Liver (tissue), 9 donors: ENCODE measurements around the gene DSG3. TPM values are rescaled to one million over a fixed set of nuclear protein-coding genes. Genes with fewer than 3 reads are reported as not detected.

ENCODE experiments used
- DNase-seq: peaks from one replicate; pipeline ENCODE4 v3.0.0-alpha.2; 2017; ENCODE audit warnings: low spot score
- H3K27ac ChIP-seq, 2 donors: one replicate each; pipeline ENCODE4 v1.7.0; 2013; ENCODE audit warnings: inconsistent platforms in 2 of 2, low read length in 2 of 2, control low read depth in 1 of 2, low read depth in 1 of 2, mild to moderate bottlenecking in 1 of 2
- H3K27me3 ChIP-seq, 4 donors: one replicate each; pipeline versions ENCODE4 v1.6.1 to v1.7.0; 2013; ENCODE audit warnings: low read length in 3 of 4, inconsistent platforms in 1 of 4, mild to moderate bottlenecking in 1 of 4, moderate library complexity in 1 of 4; ENCODE audit not compliant: control insufficient read depth in 4 of 4, insufficient read depth in 4 of 4
- H3K36me3 ChIP-seq, 4 donors: one replicate each; pipeline versions ENCODE4 v1.6.1 to v1.7.0; 2013; ENCODE audit warnings: low read length in 3 of 4, mild to moderate bottlenecking in 3 of 4, low read depth in 1 of 4, moderate library complexity in 1 of 4; ENCODE audit not compliant: control insufficient read depth in 4 of 4, insufficient read depth in 3 of 4
- H3K4me1 ChIP-seq, 4 donors: one replicate each; pipeline versions ENCODE4 v1.6.1 to v1.7.0; 2013; ENCODE audit warnings: low read length in 3 of 4, mild to moderate bottlenecking in 3 of 4, moderate library complexity in 1 of 4; ENCODE audit not compliant: control insufficient read depth in 4 of 4, insufficient read depth in 4 of 4
- H3K4me3 ChIP-seq, 3 donors: one replicate each; pipeline versions ENCODE4 v1.6.1 to v1.7.0; 2013; ENCODE audit warnings: low read length in 3 of 3, control low read depth in 1 of 3, low read depth in 1 of 3, mild to moderate bottlenecking in 1 of 3
- H3K9ac ChIP-seq, 2 donors: one replicate each; pipeline ENCODE4 v1.7.0; 2013; ENCODE audit warnings: low read length in 2 of 2, mild to moderate bottlenecking in 2 of 2, moderate library complexity in 2 of 2, control low read depth in 1 of 2, low read depth in 1 of 2
- H3K9me3 ChIP-seq, 4 donors: one replicate each; pipeline versions ENCODE4 v1.6.1 to v1.7.0; 2013; ENCODE audit warnings: low read length in 3 of 4; ENCODE audit not compliant: control insufficient read depth in 4 of 4
- ATF3 ChIP-seq: IDR thresholded peaks from 2 replicates; pipeline ENCODE4 v1.6.1; 2016; ENCODE audit warnings: antibody characterized with exemption
- EGR1 ChIP-seq, 2 donors: IDR thresholded peaks; 2 replicates each; pipeline ENCODE4 v1.6.1; 2016 to 2018; ENCODE audit warnings: antibody characterized with exemption in 2 of 2, low read depth in 2 of 2
- FOXA1 ChIP-seq: IDR thresholded peaks from 2 replicates; pipeline ENCODE4 v1.6.1; 2016; ENCODE audit warnings: antibody characterized with exemption
- FOXA2 ChIP-seq: IDR thresholded peaks from 2 replicates; pipeline ENCODE4 v1.6.1; 2016; ENCODE audit warnings: antibody characterized with exemption
- GABPA ChIP-seq, 2 donors: IDR thresholded peaks in 1 of 2; conservative IDR thresholded peaks in 1 of 2; 2 replicates each; pipeline ENCODE4 v1.6.1; 2016; ENCODE audit warnings: antibody characterized with exemption in 2 of 2, mild to moderate bottlenecking in 1 of 2, moderate library complexity in 1 of 2
- HNF4A ChIP-seq, 2 donors: conservative IDR thresholded peaks; 2 replicates each; pipeline ENCODE4 v1.6.1; 2016; ENCODE audit warnings: antibody characterized with exemption in 2 of 2, mild to moderate bottlenecking in 2 of 2
- HNF4G ChIP-seq: IDR thresholded peaks from 2 replicates; pipeline ENCODE4 v1.6.1; 2016; ENCODE audit warnings: antibody characterized with exemption
- JUND ChIP-seq, 2 donors: IDR thresholded peaks; 2 replicates each; pipeline ENCODE4 v1.6.1; 2016; ENCODE audit warnings: antibody characterized with exemption in 2 of 2
- NR2F2 ChIP-seq: IDR thresholded peaks from 2 replicates; pipeline ENCODE4 v1.6.1; 2016; ENCODE audit warnings: antibody characterized with exemption
- RAD21 ChIP-seq, 2 donors: IDR thresholded peaks; 2 replicates each; pipeline ENCODE4 v1.6.1; 2016; ENCODE audit warnings: antibody characterized with exemption in 2 of 2, mild to moderate bottlenecking in 2 of 2
- RXRA ChIP-seq, 2 donors: IDR thresholded peaks; 2 replicates each; pipeline ENCODE4 v1.6.1; 2017 to 2018; ENCODE audit warnings: antibody characterized with exemption in 2 of 2, mild to moderate bottlenecking in 1 of 2
- SP1 ChIP-seq: IDR thresholded peaks from 2 replicates; pipeline ENCODE4 v1.6.1; 2018; ENCODE audit warnings: antibody characterized with exemption, mild to moderate bottlenecking
- TAF1 ChIP-seq: conservative IDR thresholded peaks from 2 replicates; pipeline ENCODE4 v1.6.1; 2016; ENCODE audit warnings: antibody characterized with exemption, mild to moderate bottlenecking
- YY1 ChIP-seq: IDR thresholded peaks from 2 replicates; pipeline ENCODE4 v1.6.1; 2016; ENCODE audit warnings: antibody characterized with exemption, mild to moderate bottlenecking
- ZBTB33 ChIP-seq: IDR thresholded peaks from 2 replicates; pipeline ENCODE4 v1.6.1; 2016; ENCODE audit warnings: antibody characterized with exemption
- WGBS: extraction: QIAGEN DNeasy Blood & Tissue Kit; methylation state at CpG from one replicate; pipeline ENCODE4 v1.1.7; 2013; 5-methylcytosine and 5-hydroxymethylcytosine counted together
- polyA plus RNA-seq, 2 donors: library from polyadenylated mRNA; stranded (reverse) in 1 of 2; unstranded in 1 of 2; fragments of 200-250 nt in 1 of 2; fragments of >200 nt in 1 of 2; fragmentation: Nextera tagmentation in 1 of 2; extraction: Ambion mirVana in 1 of 2; gene quantifications; one replicate each; pipeline versions ENCODE4 v1.2.1 to v1.2.3, GENCODE V29; 2013 to 2015
- total RNA-seq, 2 donors: library from RNA; depleted of rRNA; stranded (reverse); fragments of >200 nt; gene quantifications; one replicate each; pipeline ENCODE4 v1.2.3, GENCODE V29; 2014
- TF ChIP-seq, protein P1 (sequence below): fragments of 150-350 bp; IDR thresholded peaks from 2 replicates; pipeline ENCODE4 v1.5.1; 2017; ENCODE audit warnings: improper control_type of control experiment, low read depth, low read length; ENCODE audit not compliant: missing input control
- TF ChIP-seq, protein P2 (sequence below): IDR thresholded peaks from 2 replicates; pipeline ENCODE4 v1.6.1; 2016; ENCODE audit warnings: antibody characterized with exemption
- TF ChIP-seq, protein P3 (sequence below): IDR thresholded peaks from 2 replicates; pipeline ENCODE4 v1.6.1; 2016; ENCODE audit warnings: antibody characterized with exemption, mild to moderate bottlenecking
- donor health status: healthy.
- donor health status: healthy.
- donor health status: healthy.
- donor health status: healthy.
- donor health status: healthy.

Gene DSG3
- total and polyA plus RNA-seq, 4 donors, result not detected

DNA sequence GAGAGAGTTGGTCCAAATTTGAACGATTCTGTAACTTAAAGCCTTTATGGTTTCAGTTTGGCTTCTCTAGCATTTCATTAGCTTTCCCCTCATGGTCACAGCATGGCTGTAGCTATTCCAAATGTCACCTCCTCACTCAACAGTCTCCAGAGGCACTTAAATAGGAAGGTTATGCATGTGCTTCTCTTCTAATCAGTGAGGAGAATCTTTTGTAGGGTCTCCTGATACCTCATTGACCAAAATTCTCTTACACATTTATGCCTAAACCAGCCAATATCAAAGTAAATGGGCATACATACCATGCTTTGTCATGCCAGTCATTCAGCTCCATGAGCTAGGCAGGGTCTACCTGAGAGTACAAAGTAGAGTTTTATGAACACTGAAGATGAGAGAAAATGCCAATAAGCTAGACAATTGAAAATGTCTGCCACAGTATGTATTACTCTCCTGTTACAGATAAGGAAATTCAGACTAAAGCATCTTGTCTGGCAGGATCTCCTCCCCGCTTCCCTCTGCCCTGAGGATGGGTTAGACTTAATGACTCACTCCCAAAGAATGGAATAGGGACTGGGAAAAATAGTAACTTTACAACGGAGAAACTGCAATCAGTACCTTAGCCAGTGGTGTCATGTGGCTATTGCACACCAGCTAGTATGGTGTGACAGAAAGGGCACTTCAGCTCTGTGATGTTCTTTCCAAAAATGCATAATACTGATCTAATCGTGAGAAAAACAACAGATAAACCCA lies 65.8 kb downstream of the DSG3 start:
- 77% methylated on average over 4 of the region's 4 CpGs for WGBS

GRCh38 chr18:31516437-31516836 lies 68.9 kb downstream of the DSG3 start:
- 97% methylated on average over 3 of the region's 3 CpGs for WGBS
- TF ChIP-seq, protein P1, sequence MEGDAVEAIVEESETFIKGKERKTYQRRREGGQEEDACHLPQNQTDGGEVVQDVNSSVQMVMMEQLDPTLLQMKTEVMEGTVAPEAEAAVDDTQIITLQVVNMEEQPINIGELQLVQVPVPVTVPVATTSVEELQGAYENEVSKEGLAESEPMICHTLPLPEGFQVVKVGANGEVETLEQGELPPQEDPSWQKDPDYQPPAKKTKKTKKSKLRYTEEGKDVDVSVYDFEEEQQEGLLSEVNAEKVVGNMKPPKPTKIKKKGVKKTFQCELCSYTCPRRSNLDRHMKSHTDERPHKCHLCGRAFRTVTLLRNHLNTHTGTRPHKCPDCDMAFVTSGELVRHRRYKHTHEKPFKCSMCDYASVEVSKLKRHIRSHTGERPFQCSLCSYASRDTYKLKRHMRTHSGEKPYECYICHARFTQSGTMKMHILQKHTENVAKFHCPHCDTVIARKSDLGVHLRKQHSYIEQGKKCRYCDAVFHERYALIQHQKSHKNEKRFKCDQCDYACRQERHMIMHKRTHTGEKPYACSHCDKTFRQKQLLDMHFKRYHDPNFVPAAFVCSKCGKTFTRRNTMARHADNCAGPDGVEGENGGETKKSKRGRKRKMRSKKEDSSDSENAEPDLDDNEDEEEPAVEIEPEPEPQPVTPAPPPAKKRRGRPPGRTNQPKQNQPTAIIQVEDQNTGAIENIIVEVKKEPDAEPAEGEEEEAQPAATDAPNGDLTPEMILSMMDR, result no peak
- TF ChIP-seq, protein P2, sequence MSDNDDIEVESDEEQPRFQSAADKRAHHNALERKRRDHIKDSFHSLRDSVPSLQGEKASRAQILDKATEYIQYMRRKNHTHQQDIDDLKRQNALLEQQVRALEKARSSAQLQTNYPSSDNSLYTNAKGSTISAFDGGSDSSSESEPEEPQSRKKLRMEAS, result no peak
- TF ChIP-seq ATF3 (no peak), EGR1 (IDR thresholded peaks at IDR 0.05; ENCODE audit: low read depth in 2 of 2) (no peak), ZBTB33 (no peak), FOXA1 (no peak), NR2F2 (no peak), FOXA2 (no peak), JUND (IDR thresholded peaks at IDR 0.05) (no peak), SP1 (no peak), HNF4A (conservative IDR thresholded peaks at IDR 0.05) (no peak), HNF4G (no peak), RXRA (IDR thresholded peaks at IDR 0.05) (no peak), GABPA (IDR thresholded peaks at IDR 0.05 in 1 of 2, conservative IDR thresholded peaks at IDR 0.05 in 1 of 2) (no peak), RAD21 (IDR thresholded peaks at IDR 0.05) (no peak), TAF1 (no peak), YY1 (no peak)
- TF ChIP-seq, protein P3, sequence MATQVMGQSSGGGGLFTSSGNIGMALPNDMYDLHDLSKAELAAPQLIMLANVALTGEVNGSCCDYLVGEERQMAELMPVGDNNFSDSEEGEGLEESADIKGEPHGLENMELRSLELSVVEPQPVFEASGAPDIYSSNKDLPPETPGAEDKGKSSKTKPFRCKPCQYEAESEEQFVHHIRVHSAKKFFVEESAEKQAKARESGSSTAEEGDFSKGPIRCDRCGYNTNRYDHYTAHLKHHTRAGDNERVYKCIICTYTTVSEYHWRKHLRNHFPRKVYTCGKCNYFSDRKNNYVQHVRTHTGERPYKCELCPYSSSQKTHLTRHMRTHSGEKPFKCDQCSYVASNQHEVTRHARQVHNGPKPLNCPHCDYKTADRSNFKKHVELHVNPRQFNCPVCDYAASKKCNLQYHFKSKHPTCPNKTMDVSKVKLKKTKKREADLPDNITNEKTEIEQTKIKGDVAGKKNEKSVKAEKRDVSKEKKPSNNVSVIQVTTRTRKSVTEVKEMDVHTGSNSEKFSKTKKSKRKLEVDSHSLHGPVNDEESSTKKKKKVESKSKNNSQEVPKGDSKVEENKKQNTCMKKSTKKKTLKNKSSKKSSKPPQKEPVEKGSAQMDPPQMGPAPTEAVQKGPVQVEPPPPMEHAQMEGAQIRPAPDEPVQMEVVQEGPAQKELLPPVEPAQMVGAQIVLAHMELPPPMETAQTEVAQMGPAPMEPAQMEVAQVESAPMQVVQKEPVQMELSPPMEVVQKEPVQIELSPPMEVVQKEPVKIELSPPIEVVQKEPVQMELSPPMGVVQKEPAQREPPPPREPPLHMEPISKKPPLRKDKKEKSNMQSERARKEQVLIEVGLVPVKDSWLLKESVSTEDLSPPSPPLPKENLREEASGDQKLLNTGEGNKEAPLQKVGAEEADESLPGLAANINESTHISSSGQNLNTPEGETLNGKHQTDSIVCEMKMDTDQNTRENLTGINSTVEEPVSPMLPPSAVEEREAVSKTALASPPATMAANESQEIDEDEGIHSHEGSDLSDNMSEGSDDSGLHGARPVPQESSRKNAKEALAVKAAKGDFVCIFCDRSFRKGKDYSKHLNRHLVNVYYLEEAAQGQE, result no peak
- H3K9me3 ChIP-seq, result no peaks in the 10 kb centered on the region
- H3K4me1 ChIP-seq, result no peaks in the 10 kb centered on the region
- no peak overlapping the region for H3K4me3 ChIP-seq
- H3K36me3 ChIP-seq, result no peaks in the 10 kb centered on the region
- no peaks in the 10 kb centered on the region for H3K27me3 ChIP-seq
- H3K27ac ChIP-seq, result no peak overlapping the region
- no peak for DNase-seq
- H3K9ac ChIP-seq, result no peak overlapping the region

More for the DNA sequence above, 65.8 kb downstream of the DSG3 start:
- Histone ChIP-seq H3K36me3 (no peaks in the 10 kb centered on the region), H3K27me3 (no peaks in the 10 kb centered on the region), H3K4me1 (no peaks in the 10 kb centered on the region), H3K4me3 (no peak overlapping the region), H3K9me3 (no peaks in the 10 kb centered on the region), H3K27ac (no peak overlapping the region), H3K9ac (no peak overlapping the region)
- TF ChIP-seq SP1, result no peak
- no peak for TF ChIP-seq ZBTB33
- no peak for TF ChIP-seq ATF3
- no peak for DNase-seq
